HG03565 (cell line): ENCODE measurements around the gene ZNF423.
"Not testable (repeated sequence)": the region's sequence is repeated elsewhere in the genome, so short reads cannot be mapped to it uniquely, and the experiment has no call there.

Experiments
- ATAC-seq: cut with Tn5 transposase; IDR thresholded peaks from one replicate; pipeline ENCODE4 v1.9.1; 2021; ENCODE audit warnings: mild to moderate bottlenecking, moderate library complexity; ENCODE audit not compliant: unreplicated experiment

The ZNF423 gene

GRCh38 chr16:49523435-49524159 is 332.3 kb downstream of the ZNF423 start:
- ATAC-seq = no peak

DNA sequence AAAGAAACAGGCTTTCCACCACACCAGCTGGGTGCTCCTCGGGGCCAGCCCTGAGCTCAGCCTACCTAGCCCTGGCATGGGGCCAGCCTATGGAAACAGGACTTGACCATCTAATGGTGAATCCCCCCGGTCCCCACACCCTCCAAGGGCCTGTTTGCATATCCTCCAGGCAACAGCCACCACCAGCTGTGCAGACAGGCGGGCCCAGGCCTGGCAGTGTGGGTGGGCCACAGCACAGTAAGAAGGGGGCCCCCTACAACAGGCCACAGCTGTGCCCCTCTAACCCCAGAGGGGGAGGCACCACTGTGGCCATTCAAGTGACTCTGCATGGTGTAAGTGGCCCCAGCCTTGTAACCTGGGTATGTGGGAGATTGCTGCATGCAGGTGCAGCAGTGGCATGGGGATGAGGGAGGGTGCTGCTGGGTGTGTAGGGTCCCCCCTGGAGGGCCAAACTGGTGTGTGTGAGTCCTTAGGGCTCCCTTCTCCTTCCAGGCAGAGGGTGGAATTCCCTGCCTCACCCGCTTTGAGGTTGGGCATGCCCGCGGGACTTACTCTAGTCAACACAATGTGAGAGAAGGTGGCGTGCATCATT is 334.1 kb downstream of the ZNF423 start:
- ATAC-seq = no peak

DNA sequence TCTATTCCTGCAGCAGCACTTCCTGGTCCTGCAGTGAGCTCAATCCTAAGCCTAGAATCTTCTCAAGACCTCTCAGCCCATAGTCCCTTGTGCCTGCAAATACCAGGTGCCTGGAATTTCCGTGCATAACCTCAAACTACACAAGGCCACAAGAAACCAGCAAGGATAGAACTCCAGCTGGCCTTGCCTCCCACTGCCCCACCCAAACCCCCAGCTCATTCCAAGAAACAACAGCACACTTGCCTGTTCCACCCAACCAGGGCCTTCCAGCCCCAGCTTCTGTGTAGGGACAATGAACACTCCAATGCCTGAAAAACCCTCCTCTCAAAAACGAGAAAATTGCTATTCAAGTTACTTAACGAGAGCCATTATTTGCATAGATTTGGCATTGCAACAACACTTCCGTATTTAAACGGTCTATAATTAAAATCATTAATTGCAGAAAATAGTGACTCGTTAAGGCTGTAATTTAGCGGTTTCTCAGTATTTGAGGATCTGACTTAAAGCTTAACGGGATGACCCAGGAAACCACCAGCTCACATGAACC is 335.3 kb downstream of the ZNF423 start:
- no peak for ATAC-seq

GRCh38 chr16:49519741-49520140 is 336.2 kb downstream of the ZNF423 start:
- ATAC-seq = no peak

GRCh38 chr16:49519008-49519656 is 336.8 kb downstream of the ZNF423 start:
- no peak for ATAC-seq

GRCh38 chr16:49516382-49517036 is 339.4 kb downstream of the ZNF423 start:
- no peak for ATAC-seq

- ATAC-seq = no peak
Observed at GRCh38 chr16:49515861-49516260, 340.1 kb downstream of the ZNF423 start.

DNA sequence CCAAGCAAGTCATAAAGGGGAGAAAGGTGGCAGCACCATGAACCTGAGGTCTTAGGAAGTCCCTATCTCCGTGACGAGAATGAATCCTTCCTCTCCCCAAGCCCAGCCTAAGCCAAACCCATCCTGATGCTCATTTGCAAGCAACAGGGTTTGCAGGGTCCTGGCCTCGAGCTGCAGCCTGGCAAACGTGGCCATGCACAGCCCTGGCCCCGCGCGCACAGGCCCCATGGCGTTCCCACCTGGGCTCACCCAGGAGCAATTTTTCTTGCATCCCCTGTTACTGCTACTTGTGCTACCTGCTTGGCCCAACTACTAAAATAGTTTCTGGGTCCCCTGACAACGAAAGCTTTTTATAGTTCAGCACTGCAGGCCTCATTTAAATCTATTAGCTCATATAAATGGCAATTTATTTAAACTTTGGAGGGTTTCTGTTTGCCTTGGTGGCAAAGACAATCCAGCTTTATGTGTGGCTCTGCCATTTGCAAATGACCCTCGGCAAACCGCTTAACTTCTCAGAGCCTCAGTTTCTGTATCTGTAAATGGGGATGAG is 340.8 kb downstream of the ZNF423 start:
- no peak for ATAC-seq

- ATAC-seq = no peak
Observed at GRCh38 chr16:49514073-49514980, 341.6 kb downstream of the ZNF423 start.

DNA sequence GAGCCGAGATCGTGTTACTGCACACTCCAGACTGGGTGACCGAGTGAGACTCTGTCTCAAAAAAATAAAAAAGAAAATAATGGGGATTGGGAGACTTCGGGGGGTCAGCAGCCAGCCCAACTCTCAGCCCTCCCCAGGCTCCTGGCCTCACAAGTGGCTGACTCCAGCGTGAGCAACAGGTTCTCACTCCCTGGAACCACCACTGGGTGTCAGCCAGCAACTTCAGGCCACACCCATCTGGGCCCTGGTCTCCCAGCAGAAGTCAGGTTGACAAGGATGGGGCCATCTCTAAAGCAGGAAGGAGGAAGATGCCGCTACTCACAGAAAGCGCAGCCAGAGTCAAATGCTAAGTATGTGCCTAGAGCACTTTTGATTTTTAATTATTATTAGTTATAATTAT is 342.9 kb downstream of the ZNF423 start:
- ATAC-seq = no peak

GRCh38 chr16:49510654-49511305 is 345.1 kb downstream of the ZNF423 start:
- no peak for ATAC-seq

- no peak for ATAC-seq
Observed at GRCh38 chr16:49510141-49510540, 345.8 kb downstream of the ZNF423 start.

- not testable (repeated sequence) for ATAC-seq
Observed at GRCh38 chr16:49506058-49507013, 349.6 kb downstream of the ZNF423 start.

DNA sequence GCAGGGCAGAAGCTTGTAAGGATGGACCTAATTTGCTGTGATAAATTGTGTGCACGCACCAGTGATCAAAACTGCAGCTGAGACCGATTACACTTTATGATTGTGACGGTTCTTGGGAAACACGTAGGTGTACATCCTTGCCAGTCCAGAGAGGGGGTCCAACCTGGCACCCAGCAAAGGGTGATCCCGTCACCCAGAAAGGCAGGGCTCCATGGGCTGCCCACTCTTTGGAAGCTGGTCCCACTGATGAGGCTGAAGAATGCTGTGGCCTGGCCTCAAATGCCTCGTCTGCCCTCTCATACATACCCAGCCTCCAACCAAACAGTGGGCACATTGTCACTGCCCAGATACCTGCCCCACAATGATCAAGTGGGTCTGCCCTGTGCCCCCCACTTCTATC is 350.4 kb downstream of the ZNF423 start:
- ATAC-seq = no peak

- ATAC-seq = no peak
Observed at GRCh38 chr16:49504626-49505025, 351.3 kb downstream of the ZNF423 start.

DNA sequence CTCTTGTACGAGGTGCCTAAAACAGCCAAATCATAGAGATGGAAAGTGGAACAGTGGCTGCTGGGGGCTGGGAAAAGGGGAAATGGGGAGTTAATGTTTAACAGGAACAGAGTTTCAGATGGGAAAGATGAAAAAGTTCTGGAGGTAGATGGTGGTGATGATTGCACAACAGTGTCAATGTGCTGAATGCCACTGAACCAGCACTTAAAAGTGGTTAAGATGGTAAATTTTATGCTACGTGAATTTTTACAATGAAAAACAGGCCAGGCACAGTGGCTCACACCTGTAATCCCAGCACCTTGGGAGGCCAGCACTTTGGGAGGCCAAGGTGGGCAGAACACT is 351.9 kb downstream of the ZNF423 start:
- ATAC-seq = no peak

DNA sequence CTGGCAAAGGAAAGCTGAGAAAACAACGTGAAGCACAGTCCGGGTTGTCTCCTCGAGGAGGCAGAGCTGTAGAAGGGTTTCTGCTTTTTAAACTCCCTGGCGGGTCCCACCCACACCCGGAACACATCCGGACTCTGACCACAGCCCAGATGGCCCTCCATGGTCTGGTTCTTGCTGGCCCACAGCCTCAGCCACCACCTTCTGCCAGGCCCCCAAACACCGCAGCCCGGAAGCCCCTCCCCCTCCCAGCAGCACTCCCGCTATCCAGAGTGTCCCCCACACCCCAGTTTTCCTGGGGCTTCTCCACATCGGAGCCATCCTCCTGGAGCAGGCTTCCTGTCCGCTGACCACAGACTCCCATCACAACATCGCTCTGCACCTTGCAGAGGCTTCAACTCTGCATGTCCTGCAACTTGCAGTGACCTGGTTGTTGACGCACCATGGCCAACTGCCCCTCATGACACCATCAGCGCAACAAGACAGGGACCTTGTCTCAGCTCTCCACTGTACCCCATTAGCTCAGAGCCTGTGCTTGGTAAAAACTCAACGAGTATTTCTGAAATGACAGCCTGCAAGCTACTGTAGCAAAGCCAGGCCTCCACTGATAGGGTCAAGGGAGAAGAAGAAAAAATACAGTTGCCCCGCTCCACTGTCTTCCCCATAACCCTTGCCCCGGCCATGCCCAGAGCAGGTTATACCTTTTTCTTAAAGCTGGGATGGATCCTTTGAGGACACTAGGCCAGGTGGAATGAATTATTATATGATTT is 352.5 kb downstream of the ZNF423 start:
- no peak for ATAC-seq
